ENCODE results near the gene DNAAF5.

DNA sequence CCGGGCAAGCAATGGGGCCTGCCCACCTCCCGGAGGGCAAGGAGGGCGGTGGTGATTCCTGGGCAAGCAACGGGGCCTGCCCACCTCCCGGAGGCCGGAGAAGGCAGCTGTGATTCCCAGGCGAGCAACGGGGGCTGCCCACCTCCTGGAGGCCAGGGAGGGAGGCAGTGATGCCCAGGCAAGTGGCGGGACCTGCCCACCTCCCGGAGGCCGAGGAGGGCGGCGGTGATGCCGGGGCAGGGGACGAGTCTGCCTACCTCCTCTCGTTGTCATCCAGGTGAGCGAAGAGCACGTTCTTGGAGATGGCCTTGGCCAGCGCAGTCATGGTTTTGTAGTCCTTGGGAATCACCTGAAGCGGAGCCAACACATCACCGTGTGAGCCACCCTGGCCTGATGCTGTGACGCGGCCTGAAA, 49.5 kb upstream of the DNAAF5 start:
- TF ChIP-seq CTCF (IDR thresholded peaks at IDR 0.05) (no peak), POLR2A (IDR thresholded peaks at IDR 0.05) (no peak)
